Spleen (tissue), 7 donors: ENCODE results near the gene ADAMTS17.

Experiments used
- POLR2A ChIP-seq, 3 donors: fragments of 450-650 bp; IDR thresholded peaks; one replicate each; pipeline ENCODE4 v1.5.1; 2017; ENCODE audit warnings: antibody characterized with exemption in 3 of 3, mild to moderate bottlenecking in 1 of 3
- TF ChIP-seq, protein P1 (sequence below), 11 experiments: fragments of 200-600 bp in 7 of 11; fragments of 450-650 bp in 4 of 11; sonication (generic) in 4 of 11; IDR thresholded peaks in 8 of 11; conservative IDR thresholded peaks in 3 of 11; 1 replicate in 7 of 11; 2 replicates in 4 of 11; pipeline versions ENCODE4 v1.4.0 to v1.8.0; 2016 to 2021; ENCODE audit warnings: antibody characterized with exemption in 11 of 11, inconsistent platforms in 4 of 11, mild to moderate bottlenecking in 1 of 11
- donor health status: DM: no; HTN: no; CAD: no; lungs with moderate emphysema.
- donor health status: DM: no; HTN: no; CAD: no.
- donor health status: DM: no; HTN: no; CAD: no.

DNA sequence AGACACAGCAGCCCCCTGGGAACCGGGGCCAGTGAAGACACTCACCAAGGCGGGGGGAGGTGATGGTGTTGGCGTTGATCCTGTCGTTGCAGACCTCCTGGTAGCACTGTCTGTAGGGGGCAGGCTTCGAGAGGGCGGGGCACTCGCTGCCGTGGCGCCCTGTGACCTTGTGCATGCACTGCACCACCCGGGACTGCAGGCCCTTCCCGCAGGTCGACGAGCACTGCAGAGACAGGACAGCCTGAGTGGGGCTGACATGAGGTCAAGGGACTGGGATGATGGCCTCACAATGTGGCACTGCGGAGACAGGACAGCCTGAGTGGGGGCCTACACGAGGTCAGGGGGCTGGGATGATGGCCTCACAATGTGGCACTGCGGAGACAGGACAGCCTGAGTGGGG is 365.8 kb downstream of the ADAMTS17 start:
- TF ChIP-seq, protein P1, sequence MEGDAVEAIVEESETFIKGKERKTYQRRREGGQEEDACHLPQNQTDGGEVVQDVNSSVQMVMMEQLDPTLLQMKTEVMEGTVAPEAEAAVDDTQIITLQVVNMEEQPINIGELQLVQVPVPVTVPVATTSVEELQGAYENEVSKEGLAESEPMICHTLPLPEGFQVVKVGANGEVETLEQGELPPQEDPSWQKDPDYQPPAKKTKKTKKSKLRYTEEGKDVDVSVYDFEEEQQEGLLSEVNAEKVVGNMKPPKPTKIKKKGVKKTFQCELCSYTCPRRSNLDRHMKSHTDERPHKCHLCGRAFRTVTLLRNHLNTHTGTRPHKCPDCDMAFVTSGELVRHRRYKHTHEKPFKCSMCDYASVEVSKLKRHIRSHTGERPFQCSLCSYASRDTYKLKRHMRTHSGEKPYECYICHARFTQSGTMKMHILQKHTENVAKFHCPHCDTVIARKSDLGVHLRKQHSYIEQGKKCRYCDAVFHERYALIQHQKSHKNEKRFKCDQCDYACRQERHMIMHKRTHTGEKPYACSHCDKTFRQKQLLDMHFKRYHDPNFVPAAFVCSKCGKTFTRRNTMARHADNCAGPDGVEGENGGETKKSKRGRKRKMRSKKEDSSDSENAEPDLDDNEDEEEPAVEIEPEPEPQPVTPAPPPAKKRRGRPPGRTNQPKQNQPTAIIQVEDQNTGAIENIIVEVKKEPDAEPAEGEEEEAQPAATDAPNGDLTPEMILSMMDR (IDR thresholded peaks at IDR 0.05 in 8 of 11, conservative IDR thresholded peaks at IDR 0.05 in 3 of 11), result no peak
- TF ChIP-seq POLR2A (IDR thresholded peaks at IDR 0.05), result no peak
